HCT116 (cell line): ENCODE data around the gene OR10A2.

Experiments used
- EZH2 ChIP-seq: fragments of 200-600 bp; sonication (generic); IDR thresholded peaks from 2 replicates; pipeline ENCODE4 v1.6.1; 2017; ENCODE audit warnings: antibody characterized with exemption, mixed run types
- EZH2phosphoT487 ChIP-seq: fragments of 200-600 bp; IDR thresholded peaks from 2 replicates; pipeline ENCODE4 v1.6.1; 2018; ENCODE audit warnings: antibody characterized with exemption, borderline replicate concordance
- FOSL1 ChIP-seq: IDR thresholded peaks from 2 replicates; pipeline ENCODE4 v1.6.1; 2012; ENCODE audit warnings: low read depth
- POLR2A ChIP-seq: IDR thresholded peaks from 2 replicates; pipeline ENCODE4 v1.7.0; 2011; ENCODE audit warnings: borderline replicate concordance; ENCODE audit not compliant: insufficient read depth, insufficient read length; ENCODE audit errors: extremely low read depth
- POLR2AphosphoS5 ChIP-seq: IDR thresholded peaks from 2 replicates; pipeline ENCODE4 v1.6.1; 2011; ENCODE audit warnings: mild to moderate bottlenecking, low read depth, low read length, moderate library complexity
- RAD21 ChIP-seq: IDR thresholded peaks from 2 replicates; pipeline ENCODE4 v1.6.1; 2012; ENCODE audit warnings: low read depth, mild to moderate bottlenecking
- SIN3A ChIP-seq: IDR thresholded peaks from 2 replicates; pipeline ENCODE4 v1.6.1; 2012; ENCODE audit warnings: low read depth
- SRF ChIP-seq: IDR thresholded peaks from 2 replicates; pipeline ENCODE4 v1.6.1; 2012; ENCODE audit warnings: low read depth
- YY1 ChIP-seq: IDR thresholded peaks from 2 replicates; pipeline ENCODE4 v1.6.1; 2011; ENCODE audit warnings: low read length, low read depth, moderate library complexity, mild to moderate bottlenecking; ENCODE audit not compliant: insufficient replicate concordance; ENCODE audit errors: extremely low read depth
- ZNF274 ChIP-seq: fragments of 200-500 bp; sonication (Bioruptor generic); IDR thresholded peaks from 2 replicates; pipeline ENCODE4 v1.6.1; 2014; ENCODE audit warnings: mild to moderate bottlenecking, low read depth, low read length, inconsistent platforms
- TF ChIP-seq, protein P1 (sequence below), 3 experiments: fragments of 200-600 bp in 1 of 3; sonication (generic) in 1 of 3; IDR thresholded peaks in 2 of 3; conservative IDR thresholded peaks in 1 of 3; 2 replicates each; pipeline ENCODE4 v1.5.1; 2012 to 2017; ENCODE audit warnings: low read depth in 2 of 3, low read length in 2 of 3, antibody characterized with exemption in 1 of 3, borderline replicate concordance in 1 of 3, control low read depth in 1 of 3, mild to moderate bottlenecking in 1 of 3, mixed read lengths in 1 of 3, mixed run types in 1 of 3, moderate library complexity in 1 of 3; ENCODE audit not compliant: insufficient read depth in 1 of 3
- TF ChIP-seq, protein P2 (sequence below): IDR thresholded peaks from 2 replicates; pipeline ENCODE4 v1.6.1; 2012
- TF ChIP-seq, protein P3 (sequence below): IDR thresholded peaks from 2 replicates; pipeline ENCODE4 v1.6.1; 2012; ENCODE audit warnings: low read depth

DNA sequence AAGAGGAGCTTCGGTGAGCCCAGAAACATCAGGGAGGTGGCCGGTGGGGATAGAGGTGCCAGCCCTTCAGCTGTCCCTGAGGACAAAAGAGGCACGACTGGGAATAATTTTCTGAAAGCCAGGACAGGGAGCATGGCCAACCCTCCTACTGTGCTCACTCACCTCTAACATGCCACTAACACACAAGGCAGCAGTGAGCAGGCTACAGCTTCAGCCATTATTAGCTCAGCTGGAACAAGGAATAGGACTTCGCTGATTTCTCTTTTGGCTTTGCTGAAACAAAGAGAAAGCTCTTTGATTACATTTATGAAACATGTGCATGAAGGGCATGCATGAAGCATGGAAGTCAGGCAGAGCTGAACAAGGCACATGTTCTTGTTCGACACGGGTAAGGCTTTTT, 29.5 kb upstream of the OR10A2 start:
- TF ChIP-seq EZH2: no peak
- TF ChIP-seq, protein P1, sequence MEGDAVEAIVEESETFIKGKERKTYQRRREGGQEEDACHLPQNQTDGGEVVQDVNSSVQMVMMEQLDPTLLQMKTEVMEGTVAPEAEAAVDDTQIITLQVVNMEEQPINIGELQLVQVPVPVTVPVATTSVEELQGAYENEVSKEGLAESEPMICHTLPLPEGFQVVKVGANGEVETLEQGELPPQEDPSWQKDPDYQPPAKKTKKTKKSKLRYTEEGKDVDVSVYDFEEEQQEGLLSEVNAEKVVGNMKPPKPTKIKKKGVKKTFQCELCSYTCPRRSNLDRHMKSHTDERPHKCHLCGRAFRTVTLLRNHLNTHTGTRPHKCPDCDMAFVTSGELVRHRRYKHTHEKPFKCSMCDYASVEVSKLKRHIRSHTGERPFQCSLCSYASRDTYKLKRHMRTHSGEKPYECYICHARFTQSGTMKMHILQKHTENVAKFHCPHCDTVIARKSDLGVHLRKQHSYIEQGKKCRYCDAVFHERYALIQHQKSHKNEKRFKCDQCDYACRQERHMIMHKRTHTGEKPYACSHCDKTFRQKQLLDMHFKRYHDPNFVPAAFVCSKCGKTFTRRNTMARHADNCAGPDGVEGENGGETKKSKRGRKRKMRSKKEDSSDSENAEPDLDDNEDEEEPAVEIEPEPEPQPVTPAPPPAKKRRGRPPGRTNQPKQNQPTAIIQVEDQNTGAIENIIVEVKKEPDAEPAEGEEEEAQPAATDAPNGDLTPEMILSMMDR (IDR thresholded peaks at IDR 0.05 in 2 of 3, conservative IDR thresholded peaks at IDR 0.05 in 1 of 3; ENCODE audit: borderline replicate concordance in 1 of 3, insufficient read depth in 1 of 3, low read depth in 2 of 3, low read length in 2 of 3): no peak
- TF ChIP-seq POLR2A: no peak
- TF ChIP-seq YY1: no peak
- no peak for TF ChIP-seq EZH2phosphoT487
- no peak for TF ChIP-seq SIN3A
- no peak for TF ChIP-seq SRF
- TF ChIP-seq FOSL1: no peak
- no peak for TF ChIP-seq ZNF274
- TF ChIP-seq RAD21: no peak
- TF ChIP-seq, protein P2, sequence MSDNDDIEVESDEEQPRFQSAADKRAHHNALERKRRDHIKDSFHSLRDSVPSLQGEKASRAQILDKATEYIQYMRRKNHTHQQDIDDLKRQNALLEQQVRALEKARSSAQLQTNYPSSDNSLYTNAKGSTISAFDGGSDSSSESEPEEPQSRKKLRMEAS: no peak
- no peak for TF ChIP-seq POLR2AphosphoS5
- TF ChIP-seq, protein P3, sequence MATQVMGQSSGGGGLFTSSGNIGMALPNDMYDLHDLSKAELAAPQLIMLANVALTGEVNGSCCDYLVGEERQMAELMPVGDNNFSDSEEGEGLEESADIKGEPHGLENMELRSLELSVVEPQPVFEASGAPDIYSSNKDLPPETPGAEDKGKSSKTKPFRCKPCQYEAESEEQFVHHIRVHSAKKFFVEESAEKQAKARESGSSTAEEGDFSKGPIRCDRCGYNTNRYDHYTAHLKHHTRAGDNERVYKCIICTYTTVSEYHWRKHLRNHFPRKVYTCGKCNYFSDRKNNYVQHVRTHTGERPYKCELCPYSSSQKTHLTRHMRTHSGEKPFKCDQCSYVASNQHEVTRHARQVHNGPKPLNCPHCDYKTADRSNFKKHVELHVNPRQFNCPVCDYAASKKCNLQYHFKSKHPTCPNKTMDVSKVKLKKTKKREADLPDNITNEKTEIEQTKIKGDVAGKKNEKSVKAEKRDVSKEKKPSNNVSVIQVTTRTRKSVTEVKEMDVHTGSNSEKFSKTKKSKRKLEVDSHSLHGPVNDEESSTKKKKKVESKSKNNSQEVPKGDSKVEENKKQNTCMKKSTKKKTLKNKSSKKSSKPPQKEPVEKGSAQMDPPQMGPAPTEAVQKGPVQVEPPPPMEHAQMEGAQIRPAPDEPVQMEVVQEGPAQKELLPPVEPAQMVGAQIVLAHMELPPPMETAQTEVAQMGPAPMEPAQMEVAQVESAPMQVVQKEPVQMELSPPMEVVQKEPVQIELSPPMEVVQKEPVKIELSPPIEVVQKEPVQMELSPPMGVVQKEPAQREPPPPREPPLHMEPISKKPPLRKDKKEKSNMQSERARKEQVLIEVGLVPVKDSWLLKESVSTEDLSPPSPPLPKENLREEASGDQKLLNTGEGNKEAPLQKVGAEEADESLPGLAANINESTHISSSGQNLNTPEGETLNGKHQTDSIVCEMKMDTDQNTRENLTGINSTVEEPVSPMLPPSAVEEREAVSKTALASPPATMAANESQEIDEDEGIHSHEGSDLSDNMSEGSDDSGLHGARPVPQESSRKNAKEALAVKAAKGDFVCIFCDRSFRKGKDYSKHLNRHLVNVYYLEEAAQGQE: no peak
